NCI-H2196 (cell line): Measurements from ENCODE around the gene OR2J1.
A peak's percentile ranks its signal among the peaks of the same experiment; 100 is the strongest.
"Not testable (repeated sequence)": the region's sequence is repeated elsewhere in the genome, so short reads cannot be mapped to it uniquely, and the experiment has no call there.

Experiments used
- DNase-seq: peaks from one replicate; lab custom pipeline; 2025; ENCODE audit not compliant: unreplicated experiment; lab: John Stamatoyannopoulos, UW

Gene OR2J1

DNA sequence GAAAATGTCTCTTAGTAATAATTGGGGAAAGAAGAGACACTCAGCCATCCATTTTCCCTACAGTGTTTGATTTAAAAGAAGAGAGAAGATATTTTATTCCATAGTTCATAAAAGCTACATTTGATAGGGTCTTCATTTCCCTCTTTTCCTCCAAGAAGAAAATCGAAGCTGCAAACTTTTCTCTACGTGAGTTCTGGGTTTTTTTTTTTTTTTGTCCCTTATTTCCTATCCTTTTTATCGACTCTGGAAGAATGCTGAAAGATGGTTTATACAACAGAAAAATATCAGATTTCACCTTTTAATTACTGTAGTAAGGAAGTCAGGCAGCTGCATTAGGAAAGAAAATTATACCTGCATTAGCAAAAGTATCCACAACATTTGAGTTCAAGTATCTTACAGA is at the start of gene OR2J1:
TSS of gene OR2J1 (plus strand) at position 301 of the 400 bp plus-strand sequence. CDS start 1,453 bp downstream, outside the sequence.
- no peak for DNase-seq

DNA sequence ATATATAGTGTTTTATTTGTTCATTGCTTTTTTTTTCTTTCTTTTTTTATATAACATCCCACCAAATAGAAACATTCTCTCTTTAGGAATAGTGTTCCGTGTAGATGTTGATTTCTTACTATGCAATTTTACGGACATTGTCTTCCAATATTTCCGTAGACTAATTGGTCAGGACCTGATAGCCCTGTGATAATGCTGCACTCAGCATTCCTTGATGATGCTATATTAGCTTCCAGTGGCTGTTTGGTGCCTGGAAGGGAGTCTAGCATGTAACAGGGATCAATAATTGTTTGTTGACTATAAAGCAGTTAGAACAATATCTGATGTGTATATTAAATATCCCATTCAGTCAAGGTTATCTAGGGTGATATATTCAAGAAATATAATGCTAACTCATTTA is 47.6 kb upstream of the OR2J1 start:
- no peak for DNase-seq

DNA sequence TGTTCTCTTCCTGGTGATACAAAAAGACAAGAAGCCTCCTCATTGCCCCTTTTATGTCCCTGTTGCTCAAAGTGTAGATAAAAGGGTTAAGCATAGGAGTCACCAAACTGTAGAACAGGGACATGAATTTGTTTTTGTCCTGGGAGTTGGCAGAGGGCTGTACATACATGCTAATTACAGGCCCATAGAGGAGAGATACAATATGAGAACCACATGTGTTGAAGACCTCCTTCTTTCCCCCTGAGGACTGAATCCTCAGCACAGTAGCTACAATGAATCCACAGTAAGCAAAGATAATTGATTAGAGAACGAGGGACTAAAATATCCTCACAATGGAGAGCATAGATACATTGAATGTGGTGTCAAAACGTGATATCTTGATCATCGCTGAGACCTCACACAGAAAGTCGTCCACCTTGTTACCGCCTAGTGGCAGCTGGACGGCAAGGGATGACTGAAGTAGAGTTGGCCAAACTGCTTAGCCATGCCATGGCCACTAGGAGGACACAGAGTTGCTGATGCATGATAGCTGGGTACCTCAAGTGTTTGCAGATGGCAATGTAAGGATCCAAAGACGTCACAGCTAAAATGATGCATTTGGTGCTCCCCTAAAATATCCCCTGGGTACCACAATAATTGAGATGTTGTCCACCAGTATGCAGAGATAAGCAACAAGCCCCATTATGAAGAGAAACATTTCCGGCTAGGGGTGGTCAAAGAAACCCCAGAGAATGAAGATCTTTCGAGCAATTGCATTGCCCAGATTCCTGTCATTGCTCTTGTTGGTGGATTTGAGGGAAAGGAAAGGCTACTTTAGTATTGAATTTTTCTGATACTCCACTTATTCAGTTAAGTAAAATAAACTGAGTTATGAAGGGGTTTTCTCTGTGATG is 27.2 kb upstream of the OR2J1 start:
- DNase-seq = peak; percentile 4

DNA sequence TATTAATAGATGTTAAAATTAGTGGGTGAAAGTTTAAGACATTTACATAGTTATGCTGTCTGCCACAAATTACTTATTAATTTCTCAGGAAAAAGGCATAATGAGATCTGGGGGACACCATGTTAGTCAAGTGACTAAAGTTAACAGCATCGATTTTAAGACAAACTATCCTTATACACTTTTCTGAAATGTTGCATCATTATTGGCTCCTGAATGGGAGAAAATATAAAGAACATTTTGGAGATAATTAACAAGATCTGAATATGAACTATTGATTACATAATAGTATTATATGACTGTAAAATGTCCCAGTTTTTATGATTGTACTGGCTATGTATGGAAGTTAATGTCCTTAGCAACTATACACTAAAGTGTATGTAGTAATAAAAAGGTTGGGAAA is 20.1 kb upstream of the OR2J1 start:
- DNase-seq = no peak

DNA sequence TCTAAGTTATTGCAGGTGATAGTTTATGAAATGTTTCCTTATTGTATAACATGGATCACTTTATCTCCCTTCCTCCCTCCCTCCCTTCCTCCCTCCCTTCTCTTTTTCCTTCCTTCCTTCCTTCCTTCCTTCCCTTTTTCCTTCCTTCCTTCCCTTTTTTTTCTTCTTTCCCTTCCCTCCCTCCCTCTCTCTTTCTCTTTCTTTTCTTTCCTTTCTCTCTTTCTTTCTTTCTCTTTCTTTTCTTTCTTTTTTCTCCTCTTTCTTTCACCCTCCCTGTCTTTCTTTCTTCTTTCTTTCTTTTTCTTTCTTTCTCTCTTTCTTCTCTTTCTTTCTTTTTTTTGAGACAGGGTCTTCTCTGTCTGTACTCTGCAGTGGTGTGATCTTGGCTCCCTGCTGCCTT is 18.0 kb upstream of the OR2J1 start:
- DNase-seq = no peak

DNA sequence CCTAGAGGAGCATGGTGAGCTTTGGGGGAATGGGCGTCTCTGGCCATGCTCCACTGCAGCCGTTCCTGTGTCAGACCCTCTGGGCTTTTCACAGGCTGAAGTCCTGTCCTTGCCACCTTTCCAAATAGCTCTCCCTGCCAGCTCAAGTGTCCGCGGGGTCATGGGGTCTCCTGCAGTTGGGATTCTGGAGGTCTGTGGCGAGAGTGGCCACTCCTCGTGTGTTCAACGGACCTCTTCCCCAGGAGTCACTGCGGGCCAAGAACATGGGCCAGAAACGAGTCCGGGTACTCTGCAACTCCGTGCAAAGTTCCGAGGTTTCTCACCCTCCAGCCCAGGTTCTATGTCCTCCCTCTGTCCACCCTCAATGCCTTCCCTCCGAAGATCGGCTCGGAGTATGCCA is 16.8 kb upstream of the OR2J1 start:
- no peak for DNase-seq

DNA sequence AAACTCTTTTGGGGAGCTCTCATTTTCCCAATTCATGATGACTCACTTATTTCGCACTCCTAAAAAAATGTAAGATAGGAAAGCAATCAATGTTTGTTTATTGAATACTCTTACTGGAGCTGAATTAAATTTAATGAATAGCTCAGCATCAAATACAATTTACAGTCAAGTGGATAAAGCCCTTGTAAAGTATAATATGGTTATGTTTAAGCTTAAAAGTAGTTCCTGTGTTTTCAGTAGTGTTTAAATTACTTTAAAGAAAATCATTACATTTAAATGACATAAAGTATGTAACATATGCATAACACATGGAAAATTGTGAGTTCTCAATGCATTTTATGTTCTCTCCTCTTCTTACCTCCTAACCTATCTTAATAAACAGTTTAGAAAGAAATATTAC is 12.1 kb upstream of the OR2J1 start, which contains the start of gene OR2B3:
TSS of gene OR2B3 (minus strand) at position 101 of the 400 bp plus-strand sequence. CDS start at position 36, 65 bp downstream.
- DNase-seq = no peak

DNA sequence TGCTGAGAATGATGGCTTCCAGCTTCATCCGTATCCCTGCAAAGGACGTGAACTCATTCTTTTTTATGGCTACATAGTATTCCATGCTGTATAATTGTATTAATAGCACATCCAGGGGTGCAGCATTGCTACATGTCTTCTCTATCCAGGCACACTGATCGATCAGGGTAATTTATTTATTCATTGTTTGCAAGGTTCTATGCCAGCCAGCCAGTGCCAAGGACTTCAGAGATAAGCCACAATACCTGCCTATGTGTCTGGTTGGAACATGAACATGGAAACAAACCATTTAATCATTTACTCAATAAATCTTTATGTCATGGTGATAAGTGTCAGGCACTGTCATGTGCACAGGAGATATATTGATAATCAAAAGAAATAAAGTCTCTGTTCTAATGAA is 6.3 kb upstream of the OR2J1 start:
- DNase-seq = no peak

DNA sequence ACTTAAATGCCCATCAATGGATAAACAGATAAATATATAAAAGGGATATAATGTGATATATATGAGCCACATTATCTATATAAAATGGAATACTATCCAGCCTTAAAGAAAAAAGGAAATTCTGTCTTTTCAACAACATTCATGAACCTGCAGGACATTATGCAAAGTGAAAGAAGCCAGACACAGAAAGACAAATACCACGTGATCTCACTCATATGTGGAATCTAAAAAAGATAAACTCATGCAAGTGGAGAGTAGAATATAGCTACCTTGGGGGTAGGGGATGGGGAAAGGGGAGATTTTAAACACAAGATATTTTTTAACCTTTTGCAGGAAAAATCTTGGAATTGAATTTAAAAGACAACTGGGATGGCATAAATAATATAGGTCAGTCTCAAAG is 1.5 kb upstream of the OR2J1 start:
- DNase-seq = no peak

DNA sequence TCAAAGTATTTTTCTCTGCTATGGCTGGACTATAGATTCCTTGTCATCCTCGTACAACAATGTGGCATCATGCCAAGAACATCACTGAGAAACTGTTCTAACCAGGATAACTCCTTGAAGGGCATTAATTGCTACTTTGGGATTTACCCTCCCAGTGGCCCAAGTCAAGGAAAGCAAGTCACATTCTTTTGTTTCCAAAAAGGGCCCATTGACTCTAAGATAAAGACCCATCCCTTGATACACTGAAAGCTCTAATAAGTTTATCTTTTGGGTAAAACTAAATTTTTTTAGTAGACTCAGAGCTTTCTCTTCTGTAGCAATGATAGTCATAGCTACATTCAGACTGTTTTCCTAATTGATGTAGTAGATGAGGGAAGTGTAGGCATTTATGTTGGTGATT is 8.5 kb downstream of the OR2J1 start, which contains the start of gene OR2J3:
TSS of gene OR2J3 (plus strand) at position 301 of the 400 bp plus-strand sequence. CDS start 3,833 bp downstream, outside the sequence.
- DNase-seq = no peak

DNA sequence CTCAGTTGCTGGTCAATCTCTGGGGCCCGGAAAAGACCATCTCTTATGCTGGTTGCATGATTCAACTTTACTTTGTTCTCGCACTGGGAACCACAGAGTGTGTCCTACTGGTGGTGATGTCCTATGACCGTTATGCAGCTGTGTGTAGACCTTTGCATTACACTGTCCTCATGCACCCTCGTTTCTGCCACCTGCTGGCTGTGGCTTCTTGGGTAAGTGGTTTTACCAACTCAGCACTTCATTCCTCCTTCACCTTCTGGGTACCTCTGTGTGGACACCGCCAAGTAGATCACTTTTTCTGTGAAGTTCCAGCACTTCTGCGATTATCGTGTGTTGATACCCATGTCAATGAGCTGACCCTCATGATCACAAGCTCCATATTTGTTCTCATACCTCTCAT is 12.8 kb downstream of the OR2J1 start:
- DNase-seq = no peak

DNA sequence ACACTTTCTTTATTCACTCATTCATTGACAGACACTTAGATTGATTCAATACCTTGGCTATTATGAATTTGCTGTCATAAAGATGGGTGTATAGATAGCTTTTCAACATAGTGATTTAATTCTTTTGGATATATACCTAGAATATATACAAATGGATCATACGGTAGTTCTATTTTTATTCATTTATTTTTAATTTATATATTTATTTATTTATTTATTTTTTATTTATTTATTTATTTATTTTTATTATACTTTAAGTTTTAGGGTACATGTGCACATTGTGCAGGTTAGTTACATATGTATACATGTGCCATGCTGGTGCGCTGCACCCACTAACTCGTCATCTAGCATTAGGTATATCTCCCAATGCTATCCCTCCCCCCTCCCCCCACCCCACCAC is 15.7 kb downstream of the OR2J1 start:
- not testable (repeated sequence) for DNase-seq

DNA sequence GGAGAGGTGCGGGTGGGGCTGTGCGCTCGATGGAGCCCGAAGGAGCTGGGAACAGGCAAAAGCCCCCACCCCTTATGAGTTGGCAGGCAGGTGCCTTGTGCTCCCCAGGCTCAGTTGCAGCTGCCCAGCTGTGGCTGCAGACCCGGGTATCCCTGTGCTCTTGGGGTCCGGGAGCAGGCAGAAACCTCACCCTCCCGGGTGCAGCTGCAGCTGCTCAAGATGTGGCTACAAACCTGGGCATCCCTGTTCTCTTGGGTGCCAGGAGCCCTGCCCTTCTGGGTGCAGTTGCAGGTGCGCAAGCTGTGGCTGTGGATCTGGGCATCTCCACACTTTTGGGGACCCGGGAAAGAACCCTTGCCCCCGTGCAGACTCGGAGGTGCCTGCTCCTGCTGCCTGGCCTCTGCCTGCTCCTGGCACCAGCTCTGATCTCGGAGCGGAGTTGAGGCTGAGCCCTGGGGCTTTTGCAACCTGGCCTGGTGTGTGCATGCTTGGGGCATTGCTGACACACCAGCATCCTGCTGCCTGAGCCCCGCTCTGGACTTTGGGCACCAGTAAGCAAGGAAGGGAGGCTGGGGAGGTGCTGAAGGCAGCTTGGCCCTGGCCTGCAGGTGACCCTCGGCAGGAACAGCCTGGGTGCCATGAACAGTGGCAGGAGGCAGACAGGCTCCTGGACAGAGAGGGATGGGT is 30.2 kb downstream of the OR2J1 start:
- DNase-seq = no peak

DNA sequence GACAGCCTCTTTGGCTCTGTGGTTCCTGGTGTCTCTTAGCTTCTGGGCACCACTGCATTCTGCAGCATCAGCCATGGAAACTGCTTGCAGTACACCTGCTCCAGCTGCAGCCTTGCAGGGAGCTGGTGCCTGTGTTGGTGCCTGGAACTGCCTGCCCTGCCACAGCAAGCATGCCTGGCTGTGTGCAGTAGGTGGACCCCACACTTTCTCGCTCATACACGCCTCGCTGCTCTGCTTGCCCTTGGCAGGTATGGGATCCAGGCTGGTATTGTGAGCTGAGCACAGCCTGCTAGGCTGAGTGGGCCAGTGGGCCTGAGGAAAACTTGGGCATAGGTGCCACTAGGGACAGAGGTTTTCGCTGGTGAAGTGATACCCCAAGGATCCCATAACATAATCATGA is 31.4 kb downstream of the OR2J1 start:
- DNase-seq = no peak

DNA sequence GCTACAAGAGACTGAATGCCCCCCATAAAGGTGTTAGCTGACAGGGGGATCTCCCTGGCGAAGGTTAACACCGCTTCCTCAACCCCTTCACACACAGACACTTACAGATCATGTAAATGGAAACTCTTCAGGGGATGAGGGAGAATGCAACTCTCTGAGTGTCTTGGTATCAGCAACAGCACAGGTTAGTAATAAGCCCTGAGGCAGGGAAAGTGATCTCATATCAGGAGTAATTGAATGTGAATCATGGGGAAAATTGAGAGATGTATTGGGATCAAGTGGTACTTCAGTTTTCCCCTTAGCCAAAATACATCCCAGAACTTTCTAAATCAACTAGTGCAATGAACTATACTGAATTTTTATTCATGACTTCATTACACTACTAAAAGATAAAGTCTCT is 32.4 kb downstream of the OR2J1 start:
- no peak for DNase-seq

DNA sequence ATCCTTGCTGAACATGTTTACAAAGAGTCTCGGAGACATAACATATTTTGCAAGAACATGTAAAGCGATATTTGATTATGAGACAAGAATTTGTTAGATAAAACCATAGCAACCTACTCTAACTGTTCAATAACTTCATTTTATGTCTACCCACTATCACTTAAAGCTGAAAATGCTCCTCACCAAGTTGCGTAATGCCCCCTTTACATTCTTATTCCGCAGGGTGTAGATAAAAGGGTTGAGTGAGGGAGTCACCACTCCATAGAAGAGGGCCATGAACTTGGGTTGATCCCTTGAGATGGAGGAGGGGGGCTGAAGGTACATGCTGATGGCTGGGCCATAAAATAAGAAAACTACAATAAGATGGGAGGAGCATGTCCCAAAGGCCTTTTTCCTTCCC is 38.4 kb downstream of the OR2J1 start:
- no peak for DNase-seq

DNA sequence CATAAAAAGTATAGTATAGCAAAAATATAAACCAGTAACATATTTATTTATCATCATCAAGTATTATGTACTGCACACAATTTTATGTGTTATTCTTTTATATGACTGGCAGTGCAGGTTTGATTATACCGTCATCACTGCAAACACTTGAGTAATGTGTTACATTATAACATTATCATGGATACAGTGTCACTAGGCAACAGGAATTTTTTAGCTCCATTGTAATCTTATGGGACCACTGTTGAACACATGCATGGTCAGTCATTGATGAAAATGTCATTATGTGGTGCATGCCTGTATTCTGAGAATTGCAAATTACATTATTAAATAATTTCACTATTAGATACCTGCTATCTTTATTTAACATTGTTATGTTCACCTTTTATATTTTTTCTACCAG is 42.3 kb downstream of the OR2J1 start:
- DNase-seq = no peak

DNA sequence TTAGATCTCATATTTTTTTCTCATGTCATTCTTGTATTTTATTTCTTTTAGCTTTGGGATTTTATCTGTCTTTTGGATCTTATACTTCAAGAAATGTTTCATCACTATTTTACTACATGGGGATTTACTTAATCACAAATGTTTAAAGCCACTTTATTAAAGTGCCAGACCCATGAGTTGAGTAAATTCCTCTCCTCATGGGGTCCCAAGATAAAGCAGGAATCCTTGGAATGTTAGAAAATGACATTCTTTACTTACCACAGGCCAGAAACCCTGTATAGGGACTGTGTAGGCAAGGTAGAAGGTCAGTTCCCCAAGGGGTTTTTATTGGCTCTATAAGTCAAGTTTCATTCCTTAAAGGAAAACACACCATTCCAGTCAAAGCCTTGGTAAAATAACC is 43.0 kb downstream of the OR2J1 start:
- DNase-seq = no peak

DNA sequence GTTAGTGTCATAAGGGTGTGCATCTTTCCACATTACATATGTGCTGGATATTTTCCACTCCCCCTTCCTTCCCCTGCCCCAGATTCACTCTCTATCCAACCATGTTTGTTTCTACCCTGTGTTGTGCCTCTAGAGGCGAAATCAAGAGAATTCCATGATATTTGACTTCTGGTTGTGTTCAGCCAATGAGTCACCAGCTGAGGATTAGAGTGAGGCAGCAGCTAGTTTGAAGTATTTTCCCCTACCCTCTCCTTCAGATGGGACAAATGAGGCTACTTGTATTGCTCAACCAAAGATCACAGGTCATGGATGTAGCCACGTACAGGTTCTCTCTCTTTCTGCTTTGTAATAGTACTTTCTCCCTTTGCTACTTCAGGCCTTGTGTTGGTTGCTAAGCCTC is 46.9 kb downstream of the OR2J1 start:
- DNase-seq = no peak

DNA sequence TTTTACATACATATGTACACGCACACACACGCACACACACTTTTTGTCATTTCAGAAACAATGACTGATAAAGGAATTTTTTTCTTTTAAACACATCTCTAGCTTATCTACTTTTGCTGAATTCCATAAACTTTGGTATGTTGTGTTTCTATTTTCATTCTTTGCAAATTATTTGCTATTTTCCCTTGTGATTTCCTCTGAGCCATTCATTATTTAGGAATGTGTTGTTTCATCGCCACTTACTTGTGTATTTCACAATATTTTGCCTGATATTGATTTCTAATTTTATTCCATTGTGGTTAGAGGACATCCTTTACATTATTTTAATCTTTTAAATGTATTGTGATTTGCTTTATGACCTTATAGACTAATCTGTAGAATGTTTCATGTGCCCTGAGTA is 47.8 kb downstream of the OR2J1 start:
- DNase-seq = no peak

DNA sequence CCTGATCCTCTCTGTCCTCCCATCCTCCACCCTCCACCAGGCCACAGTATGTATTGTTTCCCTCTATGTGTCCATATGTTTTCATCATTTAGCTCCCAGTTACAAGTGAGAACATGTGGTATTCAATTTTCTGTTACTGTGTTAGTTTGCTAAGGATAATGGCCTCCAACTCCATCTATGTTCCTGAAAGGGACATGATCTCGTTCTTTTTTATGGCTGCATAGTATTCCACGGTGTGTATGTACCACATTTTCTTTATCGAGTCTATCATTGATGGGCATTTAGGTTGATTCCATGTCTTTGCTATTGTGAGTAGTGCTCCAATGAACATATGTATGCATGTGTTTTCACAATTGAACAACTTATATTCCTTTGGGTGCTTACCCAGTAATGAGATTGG is 50.2 kb downstream of the OR2J1 start:
- not testable (repeated sequence) for DNase-seq
